CD4-positive, alpha-beta T cell treated with Interleukin-17A for 4 hours (primary cell): ENCODE results near the gene ZYX.
A peak's percentile ranks its signal among the peaks of the same experiment; 100 is the strongest.
"Not testable (repeated sequence)": the region's sequence is repeated elsewhere in the genome, so short reads cannot be mapped to it uniquely, and the experiment has no call there.

ENCODE experiments used
- DNase-seq: peaks from one replicate; pipeline ENCODE4 v3.0.0-alpha.2; 2020; ENCODE audit warnings: mixed read lengths

The ZYX gene

GRCh38 chr7:143399642-143400041, 18.5 kb downstream of the ZYX start:
- no peak for DNase-seq

GRCh38 chr7:143401265-143401664, 20.1 kb downstream of the ZYX start:
- DNase-seq: no peak

- DNase-seq: not testable (repeated sequence)
Observed at GRCh38 chr7:143402233-143402632, 21.1 kb downstream of the ZYX start.

- no peak for DNase-seq
Observed at GRCh38 chr7:143405173-143406001, 24.2 kb downstream of the ZYX start.

GRCh38 chr7:143406002-143406357, 24.8 kb downstream of the ZYX start:
- DNase-seq: no peak

GRCh38 chr7:143407287-143408251, 26.4 kb downstream of the ZYX start:
- peak; percentile 64 for DNase-seq

- DNase-seq: no peak
Observed at GRCh38 chr7:143408252-143408685, 27.1 kb downstream of the ZYX start.

- peak; percentile 85 for DNase-seq
Observed at GRCh38 chr7:143408686-143409561, 27.8 kb downstream of the ZYX start, which contains the start of gene EPHA1. Gene EPHA1, minus strand, starts transcription at chr7:143408856. Its CDS starts 51 bp downstream, at chr7:143408805.

- no peak for DNase-seq
Observed at GRCh38 chr7:143410521-143411004, 29.4 kb downstream of the ZYX start.

- no peak for DNase-seq
Observed at GRCh38 chr7:143411976-143412708, 31.0 kb downstream of the ZYX start.

- DNase-seq: no peak
Observed at GRCh38 chr7:143413123-143413522, 32.0 kb downstream of the ZYX start.

- DNase-seq: not testable (repeated sequence)
Observed at GRCh38 chr7:143415209-143415608, 34.1 kb downstream of the ZYX start.

- DNase-seq: no peak
Observed at GRCh38 chr7:143415742-143416397, 34.7 kb downstream of the ZYX start.

- DNase-seq: no peak
Observed at GRCh38 chr7:143416565-143417149, 35.5 kb downstream of the ZYX start.

- no peak for DNase-seq
Observed at GRCh38 chr7:143417734-143418383, 36.7 kb downstream of the ZYX start.

- DNase-seq: no peak
Observed at GRCh38 chr7:143418681-143419458, 37.7 kb downstream of the ZYX start.

- peak; percentile 26 for DNase-seq
Observed at GRCh38 chr7:143419880-143420279, 38.7 kb downstream of the ZYX start.

GRCh38 chr7:143420624-143421023, 39.5 kb downstream of the ZYX start:
- DNase-seq: not testable (repeated sequence)

- no peak for DNase-seq
Observed at GRCh38 chr7:143422033-143422432, 40.9 kb downstream of the ZYX start.
